GM21529 (cell line): ENCODE measurements around the gene DNASE1L1.

Source experiments
- ATAC-seq: cut with Tn5 transposase; IDR thresholded peaks from one replicate; pipeline ENCODE4 v1.9.1; 2021; ENCODE audit not compliant: unreplicated experiment

Gene DNASE1L1

DNA sequence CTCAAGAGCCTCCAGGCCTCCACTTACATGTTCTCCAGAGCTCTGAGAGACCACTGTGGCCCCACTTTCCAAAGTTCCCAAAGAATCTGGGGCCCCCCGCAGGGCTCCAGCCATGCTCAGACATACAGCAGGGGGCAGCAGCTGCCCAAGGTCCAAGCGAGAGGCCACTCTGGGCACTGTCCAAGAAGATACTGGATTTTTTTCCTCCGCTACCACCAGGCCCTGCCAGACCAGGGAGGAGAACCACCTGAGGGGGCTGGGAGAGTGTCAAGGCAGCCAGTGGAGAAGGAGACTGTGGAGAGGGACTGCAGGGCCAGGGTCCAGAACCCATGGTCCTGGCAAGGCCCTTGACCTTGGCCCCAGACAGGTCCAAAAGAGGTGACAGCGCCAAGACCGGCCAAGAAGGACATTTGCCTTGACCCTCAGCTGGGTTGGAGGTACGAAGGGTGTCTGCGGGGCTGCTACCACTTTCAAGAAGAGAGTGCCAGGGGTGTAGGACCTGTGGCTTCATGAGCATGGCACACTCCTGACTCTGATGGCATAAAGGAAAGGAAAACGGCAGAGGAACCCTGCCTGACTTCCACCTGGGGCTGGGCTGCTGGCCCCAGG is 24.7 kb downstream of the DNASE1L1 start:
- ATAC-seq = no peak

DNA sequence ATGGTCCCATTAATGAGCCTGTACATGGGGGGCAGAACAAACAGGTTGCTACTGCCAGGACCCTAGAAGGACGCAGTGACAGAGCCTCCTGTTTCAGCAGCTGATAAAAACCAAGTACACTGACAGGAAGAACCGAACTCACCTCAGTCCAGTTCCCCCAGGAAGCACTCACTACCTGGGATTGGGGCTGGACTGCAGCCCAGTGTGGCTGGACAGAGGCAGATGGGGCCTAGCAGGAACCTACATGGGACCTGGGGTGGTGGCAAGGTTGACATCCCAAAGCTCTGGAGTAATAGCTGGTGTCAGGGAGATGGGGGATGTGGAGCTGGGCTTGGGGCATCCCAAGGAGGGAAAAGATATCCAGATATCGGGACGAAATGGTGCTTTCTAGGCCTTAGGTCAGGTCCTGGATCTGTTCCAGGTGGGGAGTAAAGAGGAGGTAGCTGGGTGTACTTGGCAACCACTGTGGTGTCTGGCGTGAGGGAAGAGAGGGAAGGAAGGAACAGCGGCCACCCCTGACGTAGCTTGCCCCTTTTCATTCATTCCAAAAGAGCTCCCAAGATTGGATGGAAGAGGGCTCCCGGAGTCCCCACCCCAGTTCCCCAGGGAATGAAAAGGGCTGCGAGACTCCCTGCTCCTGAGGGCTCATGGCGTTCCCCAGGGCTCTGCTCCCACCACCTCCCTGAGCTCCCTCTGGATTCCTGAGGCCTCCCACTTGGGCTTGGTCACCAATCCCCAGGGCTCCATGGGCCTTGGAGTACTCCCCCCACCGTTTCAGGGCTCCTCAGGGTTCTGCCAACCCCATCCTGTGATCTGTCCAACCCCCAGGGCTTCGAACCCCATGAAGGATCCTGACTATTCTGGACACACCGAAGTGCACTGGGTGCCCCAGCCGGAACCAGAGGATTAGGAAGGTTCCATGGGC is 25.4 kb downstream of the DNASE1L1 start:
- no peak for ATAC-seq

GRCh38 chrX:154382483-154383069 is 26.5 kb downstream of the DNASE1L1 start:
- ATAC-seq = no peak

- ATAC-seq = no peak
Measured at GRCh38 chrX:154381271-154381670, 27.8 kb downstream of the DNASE1L1 start.

GRCh38 chrX:154380787-154381186 is 28.3 kb downstream of the DNASE1L1 start:
- ATAC-seq = no peak

GRCh38 chrX:154380153-154380552 is 28.9 kb downstream of the DNASE1L1 start:
- no peak for ATAC-seq

GRCh38 chrX:154379569-154379951 is 29.5 kb downstream of the DNASE1L1 start:
- no peak for ATAC-seq

DNA sequence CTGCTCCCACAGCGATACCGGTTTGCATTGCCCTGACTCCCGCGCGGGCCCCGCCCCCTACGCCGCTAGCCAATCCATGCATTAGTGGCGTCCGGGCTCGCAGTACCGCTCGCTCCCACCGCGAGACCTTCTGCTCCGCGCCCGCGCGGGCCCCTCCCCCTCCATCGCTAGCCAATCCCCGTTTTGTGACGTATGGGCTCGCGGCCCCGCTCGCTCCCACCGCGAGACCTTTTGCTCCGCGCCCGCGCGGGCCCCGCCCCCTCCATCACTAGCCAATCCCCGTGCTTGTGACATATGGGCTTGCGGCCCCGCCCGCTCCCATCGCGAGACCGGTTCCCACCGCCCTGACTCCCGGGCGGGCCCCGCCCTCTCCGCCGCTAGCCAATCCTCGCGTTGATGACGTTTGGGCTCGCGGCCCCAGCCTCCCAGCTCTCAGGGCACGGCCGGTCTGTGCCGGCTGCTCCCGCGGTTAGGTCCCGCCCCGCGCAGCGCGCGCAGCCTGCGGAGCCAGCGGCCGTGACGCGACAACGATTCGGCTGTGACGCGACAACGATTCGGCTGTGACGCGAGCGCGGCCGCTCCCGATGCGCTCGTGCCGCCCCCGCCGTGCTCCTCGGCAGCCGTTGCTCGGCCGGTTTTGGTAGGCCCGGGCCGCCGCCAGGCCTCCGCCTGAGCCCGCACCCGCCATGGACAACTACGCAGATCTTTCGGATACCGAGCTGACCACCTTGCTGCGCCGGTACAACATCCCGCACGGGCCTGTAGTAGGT is 30.1 kb downstream of the DNASE1L1 start, which contains the start of gene EMD:
Gene EMD, plus strand, starts transcription at position 497 of the 770 bp plus-strand sequence. Its CDS starts 190 bp downstream, at position 687.
- ATAC-seq = peak; percentile 78

- peak; percentile 2 for ATAC-seq
Measured at GRCh38 chrX:154378059-154378798, 30.8 kb downstream of the DNASE1L1 start.

GRCh38 chrX:154376774-154377173 is 32.3 kb downstream of the DNASE1L1 start:
- no peak for ATAC-seq

DNA sequence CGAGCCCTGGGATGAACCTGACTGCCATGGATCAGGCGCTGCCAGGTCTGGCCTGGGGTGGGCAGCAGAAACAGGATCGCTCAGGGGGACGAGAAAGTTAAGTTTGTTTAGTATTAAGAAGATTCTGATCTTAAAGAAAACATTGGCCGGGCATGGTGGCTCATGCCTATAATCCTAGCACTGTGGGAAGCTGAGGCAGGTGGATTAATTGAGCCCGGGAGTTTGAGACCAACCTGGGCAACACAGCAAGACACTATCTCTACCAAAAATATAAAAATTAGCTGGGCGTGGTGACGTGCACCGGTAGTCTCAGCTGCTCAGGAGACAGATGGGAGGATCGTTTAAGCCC is 33.9 kb downstream of the DNASE1L1 start:
- no peak for ATAC-seq

GRCh38 chrX:154374313-154375155 is 34.5 kb downstream of the DNASE1L1 start, which contains the start of gene FLNA:
Gene FLNA (minus strand): TSS chrX:154374634. CDS start chrX:154371245, 3,389 bp downstream.
- ATAC-seq = no peak

DNA sequence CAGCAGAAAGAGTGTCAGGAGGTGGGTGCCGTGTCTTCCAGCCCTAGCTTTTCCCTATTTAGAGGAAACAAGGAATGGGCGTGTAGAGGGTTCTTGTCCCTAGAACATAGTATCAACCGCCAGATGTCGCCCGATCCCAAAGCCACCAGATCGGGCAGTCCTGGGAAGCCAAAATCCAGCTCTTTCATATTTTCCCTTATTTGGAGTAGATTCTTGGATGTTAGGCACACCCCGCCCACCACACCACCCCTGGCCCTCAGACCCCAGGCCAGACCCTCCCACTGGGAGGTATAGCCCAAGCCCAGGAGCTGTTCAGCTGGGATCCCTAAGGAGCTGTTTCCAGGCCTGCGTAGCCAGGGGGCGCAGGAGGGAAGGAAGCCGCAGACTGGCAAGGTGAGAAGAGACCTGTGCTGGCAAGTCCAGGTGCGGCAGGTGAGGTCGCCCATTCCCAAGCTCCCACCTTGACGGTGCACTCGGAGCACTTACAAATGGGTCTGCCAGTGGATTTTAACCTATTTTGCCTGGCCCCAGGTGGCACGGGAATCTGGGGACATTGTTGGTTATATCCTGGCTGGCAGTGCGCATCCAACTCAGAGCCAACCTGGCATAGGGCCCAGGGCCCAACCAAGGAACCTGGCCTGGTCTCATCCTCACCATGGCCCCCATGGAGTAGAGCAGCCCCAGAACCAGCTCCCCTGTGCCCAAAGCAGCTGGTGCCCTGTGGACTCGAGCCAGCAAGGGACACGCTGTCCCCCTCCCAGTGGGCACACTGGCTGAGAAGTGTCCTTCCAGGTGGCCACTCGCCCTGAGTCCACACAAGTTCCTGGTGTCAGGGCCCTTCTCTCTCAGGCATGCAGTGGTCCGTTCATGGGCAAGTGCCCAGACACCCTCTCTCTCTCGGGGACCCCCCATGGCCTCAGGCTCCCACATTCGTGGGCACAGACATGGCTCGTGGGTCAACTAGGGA is 35.4 kb downstream of the DNASE1L1 start:
- ATAC-seq = no peak

GRCh38 chrX:154372612-154373022 is 36.4 kb downstream of the DNASE1L1 start:
- ATAC-seq = no peak

DNA sequence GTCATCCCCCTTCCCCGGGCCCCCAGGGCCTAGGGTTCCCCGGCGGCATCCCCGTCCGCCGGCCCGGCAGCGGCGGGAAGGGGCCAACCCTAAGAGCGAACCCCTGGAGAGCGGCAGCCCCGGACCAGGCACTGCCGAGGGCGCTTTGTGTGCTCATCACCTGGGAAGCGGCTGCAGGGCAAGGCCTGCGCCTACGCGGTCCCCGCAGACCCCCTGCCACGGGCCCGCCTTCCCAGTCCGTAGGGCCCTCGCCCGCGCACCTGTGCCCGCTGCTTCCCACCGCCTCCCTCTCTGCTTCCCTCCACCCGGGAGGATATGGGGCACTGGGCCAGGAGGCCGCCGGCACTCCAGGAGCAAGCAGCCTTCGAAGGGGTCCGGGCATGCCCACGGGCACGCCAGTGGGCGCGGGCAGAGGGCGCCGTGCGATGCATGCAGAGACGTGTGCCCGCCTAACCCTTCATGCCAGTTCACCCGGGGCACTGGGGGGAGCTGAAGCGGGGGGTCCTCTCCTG is 37.2 kb downstream of the DNASE1L1 start:
- ATAC-seq = no peak

DNA sequence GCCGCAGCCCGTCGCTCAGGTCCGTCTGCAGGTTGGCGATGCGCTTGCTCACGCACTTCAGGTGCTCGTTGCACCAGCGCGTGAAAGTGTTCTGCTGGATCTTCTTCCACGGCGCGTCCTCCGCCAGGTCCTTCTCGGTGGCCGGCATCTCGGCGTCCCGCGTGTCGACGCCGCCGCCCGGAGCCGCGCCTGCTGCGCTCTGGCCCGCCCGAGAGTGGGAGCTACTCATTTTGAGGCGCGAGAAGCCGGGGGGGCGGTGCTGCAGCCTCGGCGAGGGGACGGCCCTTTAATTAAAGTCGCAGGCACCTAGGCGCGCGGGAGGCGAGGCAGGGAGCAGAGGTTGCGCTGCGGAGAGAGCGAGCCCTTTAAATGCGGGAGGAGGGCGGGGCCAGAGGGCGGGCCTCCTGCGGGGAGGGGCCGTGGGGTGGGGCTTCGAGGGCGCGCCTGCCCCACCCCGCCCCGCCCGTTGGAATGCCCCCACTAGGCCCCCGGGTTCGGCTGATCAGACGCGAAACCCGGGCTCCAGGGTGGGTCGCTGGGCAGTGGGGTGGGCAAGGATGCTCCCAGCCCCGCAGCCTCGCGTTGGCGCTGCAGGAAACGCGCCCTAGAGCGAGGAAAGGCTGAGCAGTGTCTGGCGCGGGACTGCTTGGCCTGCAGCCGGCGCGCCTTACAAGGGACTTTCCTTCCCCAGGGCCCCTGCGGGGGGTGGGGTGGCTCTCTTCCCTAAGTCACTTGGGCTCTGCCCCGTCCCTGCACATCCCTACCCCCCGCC is 37.9 kb downstream of the DNASE1L1 start:
- ATAC-seq = peak; percentile 66

DNA sequence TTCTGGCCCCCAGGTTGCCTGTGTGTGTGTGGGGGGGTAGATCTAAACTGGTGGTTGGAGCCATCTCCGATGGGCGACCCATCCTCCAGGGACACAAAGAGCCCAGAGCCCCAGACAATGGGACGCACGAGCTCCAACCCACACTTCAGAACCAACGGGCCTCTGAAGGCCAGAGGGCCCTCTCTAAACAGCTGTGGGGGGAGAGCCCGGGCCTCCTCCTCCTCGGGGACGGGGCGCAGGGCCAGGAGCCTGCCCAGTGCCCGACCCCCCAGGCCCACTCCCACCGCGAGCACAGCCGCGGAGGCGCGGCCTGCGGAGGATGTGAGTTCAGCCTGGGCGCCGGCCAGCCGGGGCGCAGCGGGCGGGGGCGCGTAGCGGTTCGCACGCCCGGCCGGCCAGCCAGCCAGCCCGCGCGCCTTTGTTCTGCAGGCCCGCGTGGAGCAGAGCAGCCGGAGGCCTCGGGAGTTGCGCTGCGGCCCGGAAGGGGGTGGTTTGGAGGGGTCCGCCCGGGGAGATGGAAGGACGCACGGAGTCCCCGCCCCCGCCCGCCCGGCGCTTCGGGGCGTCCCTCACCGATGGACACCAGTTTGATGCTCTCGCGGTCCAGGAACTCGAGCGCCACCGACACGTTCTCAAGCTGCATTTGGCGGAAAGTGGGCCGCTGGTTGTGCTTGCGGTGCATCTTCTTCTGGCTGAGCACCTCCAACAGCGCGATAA is 38.6 kb downstream of the DNASE1L1 start:
- no peak for ATAC-seq
